ENCODE data around the gene CAB39. TPM values are rescaled to one million over a fixed set of nuclear protein-coding genes. Genes with fewer than 3 reads are reported as not detected.
"Not testable (repeated sequence)": the region's sequence is repeated elsewhere in the genome, so short reads cannot be mapped to it uniquely, and the experiment has no call there.

The CAB39 gene
- total RNA-seq, 1 donor from 2014 or later: 193 TPM

DNA sequence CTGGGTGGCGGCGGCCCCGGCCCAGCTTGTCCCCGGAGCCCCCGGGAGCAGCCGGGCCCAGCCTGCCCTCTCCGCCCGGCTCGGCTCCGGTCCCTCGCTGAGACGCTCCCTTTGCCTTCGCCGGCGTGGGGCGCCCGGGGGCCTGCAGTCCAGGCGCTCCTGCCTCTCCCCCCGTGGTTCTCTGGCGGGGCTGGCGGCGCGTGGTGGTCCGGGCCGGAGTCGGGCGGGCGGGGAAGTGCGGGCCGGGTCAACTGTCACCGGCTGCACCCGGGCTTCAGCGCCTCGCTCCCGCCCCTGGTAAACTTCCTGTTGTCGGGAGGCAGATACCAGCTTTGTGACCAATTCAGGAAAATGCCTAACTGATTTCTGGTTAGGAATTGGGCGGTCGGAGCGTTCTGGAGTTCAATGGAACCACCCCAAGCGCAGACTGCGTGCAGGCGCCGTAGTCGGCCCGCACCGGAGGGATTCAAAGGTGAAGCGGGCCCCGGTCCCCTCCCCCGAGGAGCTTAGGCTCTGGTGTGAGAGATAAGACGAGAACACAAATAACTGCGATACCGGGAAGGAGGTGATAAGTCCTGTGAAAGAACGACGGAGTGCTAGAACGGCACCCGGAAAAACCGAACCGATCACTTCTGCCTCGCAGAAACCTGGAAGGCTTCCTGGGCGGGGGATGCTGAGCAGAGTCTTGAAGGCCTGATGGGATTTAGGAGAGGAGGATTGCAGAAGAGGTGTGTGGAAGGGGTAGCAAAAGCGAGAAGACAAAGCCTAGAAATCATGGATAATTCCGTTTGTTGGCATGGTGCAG, 891 bp downstream of the CAB39 start:
- intact Hi-C loops (cut with micrococcal nuclease): loop anchor here (2.0 to 5.0 kb wide), 6 partner anchors 23 to 706 kb away; partner anchors contain the start of genes SP100, SP140 and SP140L

DNA sequence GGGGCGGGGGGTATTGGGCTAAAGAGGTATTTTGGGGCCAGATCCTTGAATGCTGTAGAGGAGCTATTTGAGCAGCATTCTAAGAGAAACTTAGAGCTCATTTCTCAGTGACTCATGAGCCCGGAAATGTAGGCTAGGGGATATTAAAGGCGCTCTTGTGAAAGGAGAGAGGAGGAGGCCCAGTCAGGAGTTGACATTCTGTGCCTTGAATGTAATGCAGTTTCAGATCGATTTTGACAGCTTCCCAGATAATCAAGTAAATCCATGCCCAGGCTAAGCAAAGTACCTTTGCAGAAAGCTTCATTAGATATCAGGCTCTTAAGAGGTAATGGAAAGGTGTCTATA, 1.5 kb downstream of the CAB39 start:
- intact Hi-C loops (cut with micrococcal nuclease): loop anchor here (2.0 to 5.0 kb wide), 5 partner anchors 23 to 707 kb away; partner anchors contain the start of genes SP100, SP140 and SP140L

GRCh38 chr2:230715201-230715600, 2.6 kb downstream of the CAB39 start:
- intact Hi-C loops (cut with micrococcal nuclease): loop anchor here (1.0 to 5.0 kb wide), 3 partner anchors 8 to 42 kb away; no protein-coding TSS in a partner anchor

GRCh38 chr2:230716588-230716987, 3.9 kb downstream of the CAB39 start:
- intact Hi-C loops (cut with micrococcal nuclease): loop anchor here (5.0 kb wide), 1 partner anchor 41 kb away; no protein-coding TSS in a partner anchor

- intact Hi-C loops (cut with micrococcal nuclease): loop anchor here (5.0 kb wide), 1 partner anchor 40 kb away; no protein-coding TSS in a partner anchor
Observed at GRCh38 chr2:230717600-230717999, 5.0 kb downstream of the CAB39 start.

GRCh38 chr2:230719340-230719739, 6.7 kb downstream of the CAB39 start:
- intact Hi-C loops (cut with micrococcal nuclease): loop anchor here (5.0 kb wide), 1 partner anchor 38 kb away; no protein-coding TSS in a partner anchor

DNA sequence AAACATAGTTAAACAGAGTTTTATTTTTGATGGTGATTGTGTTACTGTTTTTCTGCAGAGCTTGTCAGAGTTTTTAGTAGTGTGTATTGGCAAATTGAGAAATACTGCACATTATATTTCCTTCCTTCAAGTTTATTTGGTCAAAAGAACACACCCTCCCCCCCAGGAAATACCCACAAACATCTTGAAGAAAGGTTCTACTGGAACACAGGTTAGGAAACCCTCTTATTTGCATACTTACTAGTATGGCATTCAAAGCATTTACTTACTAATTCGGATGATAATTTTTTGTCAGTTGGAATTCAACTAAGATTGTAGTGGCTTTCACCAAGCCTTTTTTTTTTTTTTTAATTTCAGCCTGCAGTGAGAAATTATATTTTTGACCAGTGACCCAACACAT, 9.1 kb downstream of the CAB39 start:
- intact Hi-C loops (cut with micrococcal nuclease): no loop called here

DNA sequence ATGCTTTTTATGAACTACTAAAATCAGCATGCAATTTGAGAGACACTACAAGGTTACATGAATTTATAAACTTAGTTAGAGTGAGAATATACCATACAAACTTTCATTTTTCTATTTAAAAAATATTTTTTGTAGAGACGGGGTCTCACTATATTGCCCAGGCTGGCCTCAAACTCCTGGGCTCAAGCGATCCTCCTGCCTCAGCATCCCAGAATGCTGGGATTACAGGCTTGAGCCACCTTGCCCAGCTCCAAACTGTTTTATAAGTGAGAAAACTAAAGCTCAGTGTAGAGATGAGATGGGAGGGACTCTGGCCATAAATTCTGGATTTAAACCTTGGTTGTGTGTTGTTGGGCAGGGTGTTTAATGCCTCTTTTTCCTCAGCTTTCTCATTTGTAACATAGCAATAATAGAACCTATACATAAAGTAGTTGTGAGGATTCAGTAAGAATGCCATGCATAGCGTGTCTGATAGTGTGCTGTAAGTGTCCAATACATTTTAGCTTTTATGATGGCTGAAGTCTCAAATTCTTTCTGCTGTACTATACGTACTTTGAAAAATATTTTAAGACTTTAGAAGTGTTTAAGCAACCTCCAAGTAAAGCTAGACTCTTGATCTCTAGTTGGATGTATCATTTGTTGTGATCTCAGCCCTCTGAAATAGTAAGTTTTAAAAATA, 9.7 kb downstream of the CAB39 start:
- intact Hi-C loops (cut with micrococcal nuclease): no loop called here

DNA sequence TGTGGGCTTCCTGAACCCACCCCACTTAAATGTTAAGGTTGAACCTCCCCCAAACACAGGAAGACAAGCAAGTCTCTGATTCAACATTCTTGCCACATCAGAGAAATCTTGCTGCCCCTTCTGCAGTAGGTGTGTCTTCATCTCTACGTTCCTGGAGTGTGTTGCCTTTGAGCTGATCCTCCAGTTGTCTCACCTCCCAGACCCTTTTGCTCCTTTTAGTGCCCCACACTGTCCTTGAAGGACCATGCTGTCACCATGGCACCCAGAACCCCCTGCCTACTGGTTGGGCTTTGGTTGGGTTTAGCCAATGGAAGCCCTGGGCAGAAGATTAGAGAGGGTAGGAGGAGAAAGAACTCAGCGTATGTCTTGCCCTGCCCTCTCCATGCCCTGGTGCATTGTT, 10.7 kb downstream of the CAB39 start:
- intact Hi-C loops (cut with micrococcal nuclease): loop anchor here (1.0 kb wide), 1 partner anchor 8 kb away; no protein-coding TSS in a partner anchor

GRCh38 chr2:230724957-230725356, 12.3 kb downstream of the CAB39 start:
- intact Hi-C loops (cut with micrococcal nuclease): not testable (repeated sequence)

DNA sequence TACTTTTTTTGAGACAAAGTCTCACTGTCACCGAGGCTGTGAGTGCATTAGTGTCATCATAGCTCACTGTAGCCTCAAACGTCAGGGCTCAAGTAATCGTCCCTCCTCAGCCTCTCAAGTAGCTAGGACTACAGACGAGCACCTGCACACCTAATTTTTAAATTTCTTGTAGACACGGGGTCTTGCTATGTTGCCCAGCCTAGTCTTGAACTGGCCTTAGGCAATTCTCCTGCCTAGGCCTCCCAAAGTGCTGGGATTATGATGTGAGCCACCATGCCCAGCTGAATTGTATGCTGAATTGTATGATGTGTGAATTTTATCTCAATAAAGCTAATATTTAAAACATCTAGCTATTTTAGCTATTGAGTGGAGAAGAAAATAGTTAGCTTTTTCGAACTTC, 18.9 kb downstream of the CAB39 start:
- intact Hi-C loops (cut with micrococcal nuclease): no loop called here

GRCh38 chr2:230732914-230733401, 20.3 kb downstream of the CAB39 start:
- intact Hi-C loops (cut with micrococcal nuclease): no loop called here

DNA sequence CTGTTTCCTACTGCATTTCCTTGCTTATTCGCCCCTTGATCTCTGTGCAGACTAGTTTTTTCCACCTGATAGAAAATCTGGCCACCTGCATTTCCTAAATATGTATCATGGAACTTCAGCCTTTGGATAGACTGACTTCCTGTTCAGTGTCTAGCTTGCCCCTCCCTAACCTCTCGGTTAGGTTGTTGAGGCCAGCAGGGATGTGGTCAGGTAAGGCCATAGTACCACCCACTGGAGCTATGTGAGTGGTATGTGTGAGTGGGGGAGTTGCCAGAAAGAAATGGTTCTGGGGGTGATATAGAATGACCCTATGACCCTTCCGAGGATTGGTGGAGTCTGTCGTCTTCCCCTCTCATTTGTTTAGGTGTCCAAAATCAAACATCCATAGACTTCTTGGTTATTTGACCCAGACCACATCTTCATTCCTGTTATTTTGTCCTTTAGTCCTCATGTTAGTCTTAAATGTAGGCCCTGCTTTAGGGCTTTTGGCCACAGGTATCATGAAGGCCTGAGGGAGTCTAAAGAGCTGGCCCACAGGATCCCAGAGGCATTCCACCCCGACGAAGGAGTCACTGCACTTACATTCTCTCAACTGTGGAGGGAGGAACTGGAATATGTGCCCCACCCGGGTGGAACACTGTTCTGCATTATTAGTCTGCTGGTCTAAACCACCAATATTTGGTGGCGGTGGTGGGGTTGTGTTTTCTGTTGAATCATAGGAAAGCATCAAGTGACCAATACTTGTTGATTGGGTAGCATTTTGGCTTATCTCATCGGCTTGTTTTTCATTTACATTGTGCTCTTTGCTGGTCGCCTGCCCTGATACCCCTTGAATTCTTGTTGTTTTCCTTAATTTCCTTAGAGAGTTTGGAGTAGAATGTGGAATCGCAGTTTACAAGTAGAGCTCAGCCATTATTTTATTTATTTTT, 21.9 kb downstream of the CAB39 start:
- intact Hi-C loops (cut with micrococcal nuclease): no loop called here

DNA sequence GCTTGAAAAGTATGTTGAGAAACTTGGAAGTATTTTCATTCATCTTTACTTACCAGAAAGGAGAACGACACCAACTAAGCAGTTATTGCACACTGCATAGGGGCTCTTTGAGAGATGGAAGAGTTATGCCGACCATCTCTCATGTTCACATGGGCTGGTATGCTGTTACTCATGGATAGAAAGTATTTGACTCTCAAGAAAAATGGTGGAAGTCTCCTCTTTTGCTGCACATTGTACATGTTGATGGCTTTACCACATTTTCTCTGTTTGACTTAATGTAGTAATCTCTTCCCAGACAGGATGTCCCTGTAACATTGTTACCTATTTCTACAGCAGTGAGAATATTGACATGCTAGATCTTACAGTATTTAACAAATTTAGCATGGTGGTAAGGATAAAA, 23.2 kb downstream of the CAB39 start:
- intact Hi-C loops (cut with micrococcal nuclease): loop anchor here (2.0 kb wide), 1 partner anchor 21 kb away; no protein-coding TSS in a partner anchor

DNA sequence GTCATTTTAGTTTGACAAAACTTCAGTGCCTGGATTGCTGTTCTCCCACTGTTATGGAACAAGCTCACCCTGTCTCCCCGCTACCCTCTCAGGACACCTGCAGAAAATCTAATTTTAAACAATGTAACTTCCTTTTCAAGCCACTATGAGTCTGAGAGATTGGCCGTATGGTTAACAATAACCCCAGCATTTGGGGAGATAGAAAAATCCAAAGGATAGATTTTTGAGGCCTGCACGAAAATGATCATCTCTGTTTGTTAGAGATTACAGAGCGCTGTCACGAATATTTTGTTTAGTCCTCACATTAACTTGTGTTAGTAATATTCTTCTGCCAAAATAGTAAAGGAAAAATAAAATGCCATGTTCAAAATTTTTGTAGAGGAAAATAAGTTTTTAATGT, 24.7 kb downstream of the CAB39 start:
- intact Hi-C loops (cut with micrococcal nuclease): loop anchor here (2.0 kb wide), 1 partner anchor 22 kb away; no protein-coding TSS in a partner anchor

GRCh38 chr2:230737791-230738226, 25.2 kb downstream of the CAB39 start:
- intact Hi-C loops (cut with micrococcal nuclease): loop anchor here (2.0 kb wide), 1 partner anchor 23 kb away; no protein-coding TSS in a partner anchor

- intact Hi-C loops (cut with micrococcal nuclease): no loop called here
Observed at GRCh38 chr2:230738391-230738811, 25.8 kb downstream of the CAB39 start.

DNA sequence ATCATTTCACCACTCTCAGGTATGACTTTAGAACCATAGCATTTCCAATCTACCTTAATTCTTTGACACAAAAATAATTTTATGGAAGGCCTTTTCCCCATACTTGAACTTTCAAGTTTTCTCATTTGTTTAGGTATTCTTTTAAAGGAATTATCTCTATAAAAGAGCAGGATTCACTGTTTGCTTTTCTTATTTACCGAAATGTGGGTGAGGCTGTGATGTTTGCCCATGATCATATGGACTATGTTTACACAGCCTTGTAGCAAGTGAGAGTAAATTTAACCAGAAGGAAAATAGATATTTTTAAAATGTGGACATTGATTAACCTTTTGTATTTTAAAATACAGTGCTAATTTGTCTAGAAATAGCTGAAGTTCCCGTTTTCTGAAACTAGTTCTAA, 26.3 kb downstream of the CAB39 start:
- intact Hi-C loops (cut with micrococcal nuclease): no loop called here

GRCh38 chr2:230739961-230740360, 27.3 kb downstream of the CAB39 start:
- intact Hi-C loops (cut with micrococcal nuclease): no loop called here

GRCh38 chr2:230742781-230743180, 30.1 kb downstream of the CAB39 start:
- intact Hi-C loops (cut with micrococcal nuclease): no loop called here

- intact Hi-C loops (cut with micrococcal nuclease): no loop called here
Observed at GRCh38 chr2:230746213-230746612, 33.6 kb downstream of the CAB39 start.

Data from T-helper 2 cell treated with Interferon-gamma antibody and Interleukin-4, amounts not matched to agents 100 ng/mL and 5 ng/mL, for 36 hours (primary cell).